Ramos (cell line): ENCODE results near the gene FAM177B.

ENCODE experiments used
- in situ Hi-C: fragments of 300-500 bp; cut with MboI; formaldehyde crosslinking; loops from one replicate; pipeline ENCODE4 v1.14.3; 2022; ENCODE audit warnings: low sequenced_read_pairs; ENCODE audit not compliant: unreplicated experiment

Gene FAM177B

GRCh38 chr1:222784371-222784770 is 47.4 kb downstream of the FAM177B start:
- in situ Hi-C loops = loop anchor here (25.0 kb wide), 1 partner anchor 303 kb away; no protein-coding TSS in a partner anchor

GRCh38 chr1:222784916-222785315 is 47.9 kb downstream of the FAM177B start:
- in situ Hi-C loops = loop anchor here (25.0 kb wide), 1 partner anchor 302 kb away; no protein-coding TSS in a partner anchor

GRCh38 chr1:222785529-222785928 is 48.5 kb downstream of the FAM177B start:
- in situ Hi-C loops = loop anchor here (25.0 kb wide), 1 partner anchor 302 kb away; no protein-coding TSS in a partner anchor

- in situ Hi-C loops = loop anchor here (25.0 kb wide), 1 partner anchor 301 kb away; no protein-coding TSS in a partner anchor
Observed at GRCh38 chr1:222786121-222786520, 49.1 kb downstream of the FAM177B start.

GRCh38 chr1:222787729-222788128 is 50.7 kb downstream of the FAM177B start:
- in situ Hi-C loops = loop anchor here (25.0 kb wide), 1 partner anchor 300 kb away; no protein-coding TSS in a partner anchor

- in situ Hi-C loops = loop anchor here (25.0 kb wide), 1 partner anchor 299 kb away; no protein-coding TSS in a partner anchor
Observed at GRCh38 chr1:222788402-222789156, 51.6 kb downstream of the FAM177B start.

- in situ Hi-C loops = loop anchor here (25.0 kb wide), 1 partner anchor 297 kb away; no protein-coding TSS in a partner anchor
Observed at GRCh38 chr1:222790115-222790514, 53.1 kb downstream of the FAM177B start.

GRCh38 chr1:222790520-222790919 is 53.5 kb downstream of the FAM177B start:
- in situ Hi-C loops = loop anchor here (25.0 kb wide), 1 partner anchor 297 kb away; no protein-coding TSS in a partner anchor

GRCh38 chr1:222791006-222791710 is 54.2 kb downstream of the FAM177B start:
- in situ Hi-C loops = loop anchor here (25.0 kb wide), 1 partner anchor 296 kb away; no protein-coding TSS in a partner anchor

- in situ Hi-C loops = loop anchor here (25.0 kb wide), 1 partner anchor 295 kb away; no protein-coding TSS in a partner anchor
Observed at GRCh38 chr1:222792744-222793143, 55.7 kb downstream of the FAM177B start.

- in situ Hi-C loops = loop anchor here (25.0 kb wide), 1 partner anchor 292 kb away; no protein-coding TSS in a partner anchor
Observed at GRCh38 chr1:222794656-222795474, 57.9 kb downstream of the FAM177B start.

- in situ Hi-C loops = loop anchor here (25.0 kb wide), 1 partner anchor 289 kb away; no protein-coding TSS in a partner anchor
Observed at GRCh38 chr1:222798116-222798515, 61.1 kb downstream of the FAM177B start.

GRCh38 chr1:222798975-222799374 is 62.0 kb downstream of the FAM177B start:
- in situ Hi-C loops = loop anchor here (25.0 kb wide), 1 partner anchor 288 kb away; no protein-coding TSS in a partner anchor
